RWPE2 (cell line): Measurements from ENCODE around the gene CTXND1.

Experiments used
- ATAC-seq: fragments of 200-7000 bp; cut with Tn5 transposase; 3 replicates; pipeline ENCODE4 v1.9.1; 2021; ENCODE audit warnings: low read depth
- DNase-seq: peaks from one replicate; pipeline ENCODE4 v3.0.0-alpha.2; 2020; ENCODE audit warnings: low spot score
- H3K27ac ChIP-seq: fragments of 450-650 bp; 2 replicates; pipeline ENCODE4 v1.5.1; 2017; ENCODE audit warnings: mild to moderate bottlenecking; ENCODE audit not compliant: poor library complexity, severe bottlenecking
- H3K27me3 ChIP-seq: fragments of 250-450 bp; sonication (Bioruptor Pico); 2 replicates; pipeline ENCODE4 v1.5.1; 2021; ENCODE audit warnings: mild to moderate bottlenecking, moderate library complexity; ENCODE audit not compliant: insufficient read depth, poor library complexity, severe bottlenecking
- H3K36me3 ChIP-seq: fragments of 250-450 bp; sonication (Bioruptor Pico); 2 replicates; pipeline ENCODE4 v1.5.1; 2020; ENCODE audit warnings: low read depth, mild to moderate bottlenecking, moderate library complexity
- H3K4me1 ChIP-seq: fragments of 250-450 bp; sonication (Bioruptor Pico); 2 replicates; pipeline ENCODE4 v1.5.1; 2021; ENCODE audit warnings: mild to moderate bottlenecking, moderate library complexity; ENCODE audit not compliant: insufficient read depth, poor library complexity, severe bottlenecking
- H3K4me3 ChIP-seq: fragments of 250-450 bp; sonication (Bioruptor Pico); 2 replicates; pipeline ENCODE4 v1.5.1; 2021; ENCODE audit warnings: mild to moderate bottlenecking, moderate library complexity; ENCODE audit not compliant: severe bottlenecking
- H3K9me3 ChIP-seq: fragments of 250-450 bp; sonication (Bioruptor Pico); 2 replicates; pipeline ENCODE4 v1.5.1; 2021; ENCODE audit warnings: mild to moderate bottlenecking, moderate library complexity; ENCODE audit not compliant: severe bottlenecking
- CTCF ChIP-seq: fragments of 450-650 bp; IDR thresholded peaks from one replicate; pipeline ENCODE4 v1.5.1; 2017; ENCODE audit warnings: mild to moderate bottlenecking, moderate library complexity; ENCODE audit not compliant: poor library complexity, severe bottlenecking

Gene CTXND1

GRCh38 chr15:80208758-80209734, 43.0 kb downstream of the CTXND1 start:
- TF ChIP-seq CTCF = no peak
- DNase-seq (no peak), ATAC-seq (no peak)

GRCh38 chr15:80207887-80208286, 44.1 kb downstream of the CTXND1 start:
- no peak overlapping the region for H3K4me3 ChIP-seq
- no peaks in the 10 kb centered on the region for H3K9me3 ChIP-seq
- no peak overlapping the region for H3K27ac ChIP-seq
- no peaks in the 10 kb centered on the region for H3K36me3 ChIP-seq
- H3K27me3 ChIP-seq = no peaks in the 10 kb centered on the region
- peaks cover 27% of the 10 kb centered on the region for H3K4me1 ChIP-seq
- no peak for DNase-seq
- no peak for TF ChIP-seq CTCF
- peak; percentile 50 for ATAC-seq

More at GRCh38 chr15:80208758-80209734, 43.0 kb downstream of the CTXND1 start:
- no peaks in the 10 kb centered on the region for H3K36me3 ChIP-seq
- no peak overlapping the region for H3K4me3 ChIP-seq
- no peaks in the 10 kb centered on the region for H3K9me3 ChIP-seq
- H3K4me1 ChIP-seq = peaks cover 20% of the 10 kb centered on the region
- no peak overlapping the region for H3K27ac ChIP-seq
- H3K27me3 ChIP-seq = no peaks in the 10 kb centered on the region

- Histone ChIP-seq H3K4me3 (no peak overlapping the region), H3K27me3 (no peaks in the 10 kb centered on the region), H3K9me3 (no peaks in the 10 kb centered on the region), H3K27ac (no peak overlapping the region), H3K4me1 (peaks cover 21% of the 10 kb centered on the region), H3K36me3 (no peaks in the 10 kb centered on the region)
- no peak for TF ChIP-seq CTCF
- ATAC-seq = no peak
- no peak for DNase-seq
Observed at GRCh38 chr15:80204231-80204630, 47.8 kb downstream of the CTXND1 start.

- Histone ChIP-seq H3K36me3 (no peaks in the 10 kb centered on the region), H3K4me1 (peaks cover 21% of the 10 kb centered on the region), H3K27ac (no peak overlapping the region), H3K27me3 (no peaks in the 10 kb centered on the region), H3K4me3 (no peak overlapping the region), H3K9me3 (no peaks in the 10 kb centered on the region)
- TF ChIP-seq CTCF = no peak
- DNase-seq (no peak), ATAC-seq (no peak)
Observed at GRCh38 chr15:80203361-80203885, 48.6 kb downstream of the CTXND1 start.
